AG04449 (cell line): ENCODE results near the gene FPR2.
"Not testable (repeated sequence)": the region's sequence is repeated elsewhere in the genome, so short reads cannot be mapped to it uniquely, and the experiment has no call there.

Experiments
- CTCF ChIA-PET: fragments of 350-600 bp; formaldehyde crosslinking; extraction: SDS; loops from one replicate; lab custom pipeline; 2021; ENCODE audit warnings: antibody characterized with exemption; lab: Yijun Ruan, JAX
- POLR2A ChIA-PET: fragments of 400-600, 350-600 bp; formaldehyde crosslinking; extraction: SDS; loops from one replicate; lab custom pipeline; 2020; ENCODE audit warnings: antibody characterized with exemption, inconsistent platforms; lab: Yijun Ruan, JAX
- DNase-seq: peaks from one replicate; pipeline ENCODE4 v3.0.0-alpha.2; 2010; ENCODE audit warnings: low read depth, low spot score
- H3K4me3 ChIP-seq: 2 replicates; pipeline ENCODE4 v1.5.1; 2011; ENCODE audit warnings: low read depth, mild to moderate bottlenecking, control low read depth, low read length
- CTCF ChIP-seq: IDR thresholded peaks from one replicate; pipeline ENCODE4 v1.5.1; 2011; ENCODE audit warnings: mild to moderate bottlenecking, moderate library complexity, low read length, control low read depth, inconsistent platforms; ENCODE audit not compliant: insufficient read depth; ENCODE audit errors: missing control alignments

FPR2 gene

DNA sequence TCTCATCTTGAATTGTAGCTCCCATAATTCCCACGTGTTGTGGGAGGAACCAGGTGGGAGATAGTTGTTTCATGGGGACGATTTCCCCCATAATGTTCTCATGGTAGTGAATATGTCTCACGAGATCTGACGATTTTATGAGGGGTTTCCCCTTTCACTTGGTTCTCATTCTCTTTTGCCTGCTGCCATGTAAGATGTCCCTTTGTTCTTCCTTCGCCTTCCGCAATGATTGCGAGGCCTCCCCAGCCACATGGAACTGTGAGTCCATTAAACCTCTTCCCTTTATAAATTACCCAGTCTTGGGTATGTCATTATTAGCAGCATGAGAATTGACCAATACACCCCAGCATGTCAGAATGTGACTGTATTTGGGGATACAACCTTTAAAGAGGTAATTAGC, 5.4 kb upstream of the FPR2 start:
- no peak for TF ChIP-seq CTCF
- DNase-seq: no peak
- ChIA-PET POLR2A (no interaction called here), CTCF (interaction anchor here (1.2 kb wide), 1 partner anchor 22 kb away, joined by 4 read pairs; no protein-coding TSS in a partner anchor)
- H3K4me3 ChIP-seq: no peak overlapping the region

GRCh38 chr19:51761696-51762095, 716 bp downstream of the FPR2 start:
- ChIA-PET POLR2A (no interaction called here), CTCF (interaction anchor here (1.0 kb wide), 1 partner anchor 15 kb away, joined by 3 read pairs; no protein-coding TSS in a partner anchor)
- no peak overlapping the region for H3K4me3 ChIP-seq
- no peak for DNase-seq
- TF ChIP-seq CTCF: no peak

DNA sequence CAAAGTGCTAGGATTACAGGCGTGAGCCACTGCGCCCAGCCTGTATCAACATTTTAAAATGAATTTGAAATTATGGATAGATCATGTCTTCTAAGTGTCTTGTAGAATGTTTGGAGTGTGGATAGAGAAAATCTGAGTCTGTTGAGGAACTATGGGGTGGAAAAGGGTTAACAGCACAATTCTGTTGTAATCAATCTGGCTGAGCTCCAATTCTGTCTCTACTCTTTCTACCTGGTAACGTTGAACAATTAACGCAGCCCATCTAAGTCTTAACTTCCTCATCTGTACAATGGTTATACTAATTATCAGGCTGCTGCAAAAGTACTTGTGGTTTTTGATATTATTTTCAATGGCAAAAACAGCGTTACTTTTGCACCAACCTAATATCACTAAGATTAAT, 4.1 kb downstream of the FPR2 start:
- DNase-seq: no peak
- POLR2A ChIA-PET: no interaction called here
- CTCF ChIA-PET: no interaction called here
- TF ChIP-seq CTCF: no peak
- H3K4me3 ChIP-seq: no peak overlapping the region

DNA sequence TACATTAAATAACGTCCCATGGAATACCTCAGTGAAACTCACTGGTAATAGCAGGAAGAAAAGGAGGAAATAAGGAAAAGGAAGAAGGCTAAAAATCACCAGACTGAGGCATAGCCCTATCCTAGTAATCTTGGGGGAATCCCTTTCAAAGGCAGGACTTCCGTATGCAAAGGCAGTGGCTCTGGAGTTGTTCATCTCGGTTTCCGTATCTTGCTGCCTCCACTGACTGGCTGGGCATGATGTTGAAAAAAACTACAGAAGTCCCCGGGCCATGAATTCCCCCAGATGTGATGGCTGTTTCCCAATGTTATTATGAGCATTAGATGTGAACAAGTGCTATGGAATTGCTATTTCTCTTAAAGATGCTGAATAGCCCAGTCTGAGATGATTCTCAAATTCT, 5.5 kb downstream of the FPR2 start:
- no peak overlapping the region for H3K4me3 ChIP-seq
- ChIA-PET CTCF (no interaction called here), POLR2A (no interaction called here)
- DNase-seq: no peak
- no peak for TF ChIP-seq CTCF

DNA sequence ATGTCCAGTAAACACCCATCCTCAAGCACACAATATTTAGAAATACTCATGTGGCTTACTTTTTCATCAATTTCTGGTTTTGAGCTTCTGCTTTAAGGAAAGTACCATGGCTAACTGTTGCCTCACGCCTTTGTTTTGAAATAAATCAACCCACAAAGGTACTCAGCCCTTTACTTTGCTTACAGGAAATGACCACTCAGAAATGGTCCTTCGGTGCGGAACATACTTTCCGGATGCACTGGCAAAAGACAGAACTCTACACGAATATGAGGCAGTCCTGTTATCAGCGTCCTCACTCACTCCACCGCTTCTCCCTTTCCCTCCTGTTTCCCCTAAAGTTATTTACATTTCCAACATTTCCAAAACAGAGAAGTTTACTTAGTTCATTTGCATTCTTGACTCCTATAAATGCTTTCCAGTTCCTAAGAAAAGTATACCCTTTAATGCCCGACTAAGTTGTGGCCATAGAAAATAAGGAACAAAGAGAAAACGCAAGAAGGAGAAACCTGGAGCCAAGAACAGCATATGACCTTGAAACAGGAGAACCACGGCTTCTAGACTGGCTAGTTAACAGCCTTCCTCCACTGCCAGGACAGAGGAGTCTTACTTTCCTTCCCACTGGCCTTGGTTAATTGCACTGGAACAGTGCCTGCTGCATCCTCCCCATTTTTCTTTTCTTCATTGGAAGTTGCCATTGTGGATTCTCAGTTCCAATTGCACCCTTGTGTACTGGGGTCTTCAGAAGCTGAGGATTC, 10.6 kb downstream of the FPR2 start:
- no peak for TF ChIP-seq CTCF
- ChIA-PET CTCF (interaction anchor here (0.6 kb wide), 1 partner anchor 515 kb away, joined by 3 read pairs; no protein-coding TSS in a partner anchor), POLR2A (no interaction called here)
- DNase-seq: no peak
- H3K4me3 ChIP-seq: no peak overlapping the region

DNA sequence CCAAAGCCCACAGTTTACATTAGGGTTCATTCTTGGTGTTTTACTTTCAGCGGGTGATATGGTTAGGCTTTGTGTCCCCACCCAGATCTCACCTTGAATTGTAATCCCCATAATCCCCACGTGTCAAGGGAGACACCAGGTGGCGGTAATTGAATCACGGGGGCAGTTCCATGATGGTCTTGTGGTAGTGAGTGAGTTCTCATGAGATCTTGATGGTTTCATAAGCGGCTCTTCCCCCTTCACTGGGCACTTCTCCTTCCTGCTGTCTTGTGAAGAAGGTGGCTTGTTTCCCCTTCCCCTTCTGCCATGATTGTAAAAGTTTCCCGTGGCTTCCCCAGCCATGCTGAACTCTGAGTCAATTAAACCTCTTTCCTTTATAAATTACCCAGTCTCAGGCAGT, 12.0 kb downstream of the FPR2 start:
- TF ChIP-seq CTCF: no peak
- no peak overlapping the region for H3K4me3 ChIP-seq
- POLR2A ChIA-PET: no interaction called here
- DNase-seq: no peak
- CTCF ChIA-PET: no interaction called here

- CTCF ChIA-PET: interaction anchor here (1.1 to 3.6 kb wide), 16 partner anchors 8 to 461 kb away, joined by 3 to 41 read pairs (median 7); no protein-coding TSS in a partner anchor
- POLR2A ChIA-PET, H3K4me3 ChIP-seq, DNase-seq: not testable (repeated sequence)
Measured at GRCh38 chr19:51776561-51776960, 15.6 kb downstream of the FPR2 start.
